ENCODE data around the gene DRD4.

GRCh38 chr11:601573-602245 is 35.4 kb upstream of the DRD4 start:
- TF ChIP-seq, protein P1, sequence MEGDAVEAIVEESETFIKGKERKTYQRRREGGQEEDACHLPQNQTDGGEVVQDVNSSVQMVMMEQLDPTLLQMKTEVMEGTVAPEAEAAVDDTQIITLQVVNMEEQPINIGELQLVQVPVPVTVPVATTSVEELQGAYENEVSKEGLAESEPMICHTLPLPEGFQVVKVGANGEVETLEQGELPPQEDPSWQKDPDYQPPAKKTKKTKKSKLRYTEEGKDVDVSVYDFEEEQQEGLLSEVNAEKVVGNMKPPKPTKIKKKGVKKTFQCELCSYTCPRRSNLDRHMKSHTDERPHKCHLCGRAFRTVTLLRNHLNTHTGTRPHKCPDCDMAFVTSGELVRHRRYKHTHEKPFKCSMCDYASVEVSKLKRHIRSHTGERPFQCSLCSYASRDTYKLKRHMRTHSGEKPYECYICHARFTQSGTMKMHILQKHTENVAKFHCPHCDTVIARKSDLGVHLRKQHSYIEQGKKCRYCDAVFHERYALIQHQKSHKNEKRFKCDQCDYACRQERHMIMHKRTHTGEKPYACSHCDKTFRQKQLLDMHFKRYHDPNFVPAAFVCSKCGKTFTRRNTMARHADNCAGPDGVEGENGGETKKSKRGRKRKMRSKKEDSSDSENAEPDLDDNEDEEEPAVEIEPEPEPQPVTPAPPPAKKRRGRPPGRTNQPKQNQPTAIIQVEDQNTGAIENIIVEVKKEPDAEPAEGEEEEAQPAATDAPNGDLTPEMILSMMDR (IDR thresholded peaks at IDR 0.05; ENCODE audit: poor library complexity), result no peak
- no peak for TF ChIP-seq EZH2 (IDR thresholded peaks at IDR 0.05; ENCODE audit: borderline replicate concordance)
